OCI-LY7 (cell line): ENCODE data around the gene PRM2.

Experiments
- EZH2phosphoT487 ChIP-seq: fragments of 200-600 bp; sonication (generic); IDR thresholded peaks from 2 replicates; pipeline ENCODE4 v1.6.1; 2018; ENCODE audit warnings: low read depth, borderline replicate concordance, mild to moderate bottlenecking, mixed run types, antibody characterized with exemption, low read length, moderate library complexity, mixed read lengths
- TF ChIP-seq, protein P1 (sequence below): fragments of 200-600 bp; sonication (generic); conservative IDR thresholded peaks from 2 replicates; pipeline ENCODE4 v1.5.1; 2014; ENCODE audit warnings: mild to moderate bottlenecking, antibody characterized with exemption, low read length, moderate library complexity, mixed read lengths

GRCh38 chr16:11254913-11255736 lies 21.2 kb downstream of the PRM2 start:
- TF ChIP-seq, protein P1, sequence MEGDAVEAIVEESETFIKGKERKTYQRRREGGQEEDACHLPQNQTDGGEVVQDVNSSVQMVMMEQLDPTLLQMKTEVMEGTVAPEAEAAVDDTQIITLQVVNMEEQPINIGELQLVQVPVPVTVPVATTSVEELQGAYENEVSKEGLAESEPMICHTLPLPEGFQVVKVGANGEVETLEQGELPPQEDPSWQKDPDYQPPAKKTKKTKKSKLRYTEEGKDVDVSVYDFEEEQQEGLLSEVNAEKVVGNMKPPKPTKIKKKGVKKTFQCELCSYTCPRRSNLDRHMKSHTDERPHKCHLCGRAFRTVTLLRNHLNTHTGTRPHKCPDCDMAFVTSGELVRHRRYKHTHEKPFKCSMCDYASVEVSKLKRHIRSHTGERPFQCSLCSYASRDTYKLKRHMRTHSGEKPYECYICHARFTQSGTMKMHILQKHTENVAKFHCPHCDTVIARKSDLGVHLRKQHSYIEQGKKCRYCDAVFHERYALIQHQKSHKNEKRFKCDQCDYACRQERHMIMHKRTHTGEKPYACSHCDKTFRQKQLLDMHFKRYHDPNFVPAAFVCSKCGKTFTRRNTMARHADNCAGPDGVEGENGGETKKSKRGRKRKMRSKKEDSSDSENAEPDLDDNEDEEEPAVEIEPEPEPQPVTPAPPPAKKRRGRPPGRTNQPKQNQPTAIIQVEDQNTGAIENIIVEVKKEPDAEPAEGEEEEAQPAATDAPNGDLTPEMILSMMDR = no peak
- TF ChIP-seq EZH2phosphoT487 = no peak
